Activated CD8-positive, alpha-beta memory T cell treated with anti-CD3 and anti-CD28 coated beads, Interleukin-2, amount 50 U/mL, for 48 hours (primary cell): ENCODE data around the gene SLC28A3.
A peak's percentile ranks its signal among the peaks of the same experiment; 100 is the strongest.
"Not testable (repeated sequence)": the region's sequence is repeated elsewhere in the genome, so short reads cannot be mapped to it uniquely, and the experiment has no call there.

Experiments
- DNase-seq: peaks from one replicate; pipeline ENCODE4 v3.0.0-alpha.2; 2020

Gene SLC28A3, protein sequence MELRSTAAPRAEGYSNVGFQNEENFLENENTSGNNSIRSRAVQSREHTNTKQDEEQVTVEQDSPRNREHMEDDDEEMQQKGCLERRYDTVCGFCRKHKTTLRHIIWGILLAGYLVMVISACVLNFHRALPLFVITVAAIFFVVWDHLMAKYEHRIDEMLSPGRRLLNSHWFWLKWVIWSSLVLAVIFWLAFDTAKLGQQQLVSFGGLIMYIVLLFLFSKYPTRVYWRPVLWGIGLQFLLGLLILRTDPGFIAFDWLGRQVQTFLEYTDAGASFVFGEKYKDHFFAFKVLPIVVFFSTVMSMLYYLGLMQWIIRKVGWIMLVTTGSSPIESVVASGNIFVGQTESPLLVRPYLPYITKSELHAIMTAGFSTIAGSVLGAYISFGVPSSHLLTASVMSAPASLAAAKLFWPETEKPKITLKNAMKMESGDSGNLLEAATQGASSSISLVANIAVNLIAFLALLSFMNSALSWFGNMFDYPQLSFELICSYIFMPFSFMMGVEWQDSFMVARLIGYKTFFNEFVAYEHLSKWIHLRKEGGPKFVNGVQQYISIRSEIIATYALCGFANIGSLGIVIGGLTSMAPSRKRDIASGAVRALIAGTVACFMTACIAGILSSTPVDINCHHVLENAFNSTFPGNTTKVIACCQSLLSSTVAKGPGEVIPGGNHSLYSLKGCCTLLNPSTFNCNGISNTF

DNA sequence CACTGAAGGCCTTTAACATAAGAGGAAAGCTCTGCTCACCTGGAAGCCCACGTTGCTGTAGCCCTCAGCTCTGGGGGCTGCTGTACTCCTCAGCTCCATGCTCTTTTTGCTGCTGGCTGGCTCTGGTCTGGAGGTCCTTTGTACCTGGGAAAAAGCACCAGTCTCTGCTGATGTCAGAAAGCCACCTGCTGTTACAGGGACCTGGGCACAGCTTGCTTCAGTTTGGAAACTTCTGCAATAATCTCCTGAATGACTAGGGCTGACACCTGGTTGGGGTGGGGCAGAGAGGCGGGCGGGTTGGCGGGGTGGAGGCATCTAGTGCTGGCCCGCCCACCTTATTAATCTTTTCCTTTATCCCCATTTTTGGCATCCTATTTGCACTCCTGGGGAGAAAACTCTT lies at the start of gene SLC28A3:
SLC28A3 (minus strand) TSS at position 224 of the 400 bp plus-strand sequence; CDS start at position 99, 125 bp downstream.
- DNase-seq: no peak

DNA sequence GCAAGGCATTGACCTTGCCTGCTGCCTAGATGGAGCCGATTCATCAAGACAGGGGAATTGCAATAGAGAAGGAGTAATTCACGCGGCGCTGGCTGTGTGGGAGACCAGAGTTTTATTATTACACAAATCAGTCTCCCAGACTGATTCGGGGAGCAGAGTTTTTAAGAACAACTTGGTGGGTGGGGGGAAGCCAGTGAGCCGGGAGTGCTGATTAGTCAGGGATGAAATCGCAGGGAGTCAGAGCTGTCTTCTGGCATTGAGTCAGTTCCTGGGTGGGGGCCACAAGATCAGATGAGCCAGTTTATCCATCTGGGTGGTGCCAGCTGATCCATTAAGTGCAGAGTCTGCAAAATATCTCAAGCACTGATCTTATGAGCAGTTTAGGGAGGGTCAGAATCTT lies 49.7 kb upstream of the SLC28A3 start:
- peak; percentile 55 for DNase-seq

DNA sequence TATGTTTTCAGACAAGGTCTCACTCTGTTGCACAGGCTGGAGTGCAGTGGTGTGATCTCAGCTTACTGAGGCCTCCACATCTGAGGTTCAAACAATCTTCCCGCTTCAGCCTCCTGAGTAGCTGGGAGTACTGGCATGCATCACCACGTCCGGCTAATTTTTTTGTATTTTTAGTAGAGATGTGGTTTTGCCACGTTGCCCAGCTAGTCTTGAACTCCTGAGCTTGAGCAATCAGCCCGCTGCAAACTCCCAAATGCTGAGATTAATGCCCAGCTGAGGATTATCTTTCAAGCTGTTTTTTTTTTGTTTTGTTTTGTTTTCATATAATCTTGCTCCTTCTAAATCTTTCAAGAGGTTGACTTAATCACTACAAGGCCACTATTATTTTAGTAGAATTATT lies 47.3 kb upstream of the SLC28A3 start:
- DNase-seq: no peak

GRCh38 chr9:84386753-84387152 lies 46.2 kb upstream of the SLC28A3 start:
- no peak for DNase-seq

GRCh38 chr9:84385386-84386040 lies 45.0 kb upstream of the SLC28A3 start:
- no peak for DNase-seq

GRCh38 chr9:84384617-84385016 lies 44.1 kb upstream of the SLC28A3 start:
- DNase-seq: no peak

- no peak for DNase-seq
Measured at GRCh38 chr9:84383178-84383577, 42.6 kb upstream of the SLC28A3 start.

DNA sequence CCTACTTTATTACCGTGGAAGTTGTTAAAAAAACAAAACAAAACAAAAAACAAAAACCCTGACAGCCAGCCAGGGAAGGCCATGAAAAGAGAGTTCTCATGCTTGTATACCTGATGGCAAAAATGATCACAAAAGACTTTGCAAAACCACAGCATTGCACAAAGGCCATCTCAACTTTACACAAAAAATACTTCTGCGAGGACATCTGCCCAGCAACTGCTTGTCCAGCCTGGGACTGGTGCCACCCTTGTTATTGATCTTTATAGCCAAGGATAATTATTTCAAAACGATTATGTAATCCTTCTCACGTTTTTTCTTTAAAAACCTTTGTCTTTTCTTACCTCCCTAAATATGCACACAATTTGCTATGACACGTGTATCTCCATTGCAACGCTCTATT lies 42.2 kb upstream of the SLC28A3 start:
- no peak for DNase-seq

DNA sequence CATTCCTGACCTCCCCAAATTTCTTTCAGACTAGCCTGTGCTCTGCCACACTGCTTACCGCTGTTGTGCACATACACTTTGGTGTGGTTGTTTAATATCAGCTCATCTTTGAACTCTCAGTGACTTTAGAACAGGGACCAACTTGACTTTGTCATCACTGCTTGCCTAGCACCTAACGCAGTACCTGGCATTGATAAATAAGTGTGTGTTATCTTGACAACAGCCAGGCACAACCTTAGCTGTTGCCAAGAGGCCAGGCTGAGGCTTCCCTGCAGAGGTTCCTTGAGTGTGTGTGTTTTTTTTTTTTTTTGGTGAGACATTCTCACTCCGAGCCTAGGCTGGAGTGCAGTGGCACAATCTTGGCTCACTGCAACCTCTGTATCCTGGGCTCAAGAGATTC lies 41.0 kb upstream of the SLC28A3 start:
- DNase-seq: no peak

DNA sequence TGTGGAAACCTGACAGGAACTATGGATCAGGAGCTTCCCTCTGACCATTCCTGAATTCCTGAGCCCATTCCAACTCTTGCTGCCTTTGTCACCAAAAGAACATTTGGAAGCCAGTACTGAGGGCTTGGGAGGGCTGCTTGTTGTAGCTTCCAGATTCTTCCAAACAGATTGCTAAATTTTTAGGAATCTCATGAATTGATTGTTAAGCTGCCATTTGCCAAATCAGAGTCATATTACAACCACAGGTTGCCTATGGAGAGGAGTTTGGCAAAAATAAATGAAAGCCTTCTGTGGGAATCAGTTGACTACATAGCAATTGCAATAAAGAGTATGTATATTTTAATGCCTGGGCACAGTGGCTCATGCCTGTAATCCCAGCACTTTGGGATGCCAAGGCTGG lies 39.2 kb upstream of the SLC28A3 start:
- DNase-seq: no peak

GRCh38 chr9:84375954-84376353 lies 35.4 kb upstream of the SLC28A3 start:
- no peak for DNase-seq

- DNase-seq: no peak
Measured at GRCh38 chr9:84374516-84374915, 34.0 kb upstream of the SLC28A3 start.

GRCh38 chr9:84374013-84374412 lies 33.5 kb upstream of the SLC28A3 start:
- no peak for DNase-seq

DNA sequence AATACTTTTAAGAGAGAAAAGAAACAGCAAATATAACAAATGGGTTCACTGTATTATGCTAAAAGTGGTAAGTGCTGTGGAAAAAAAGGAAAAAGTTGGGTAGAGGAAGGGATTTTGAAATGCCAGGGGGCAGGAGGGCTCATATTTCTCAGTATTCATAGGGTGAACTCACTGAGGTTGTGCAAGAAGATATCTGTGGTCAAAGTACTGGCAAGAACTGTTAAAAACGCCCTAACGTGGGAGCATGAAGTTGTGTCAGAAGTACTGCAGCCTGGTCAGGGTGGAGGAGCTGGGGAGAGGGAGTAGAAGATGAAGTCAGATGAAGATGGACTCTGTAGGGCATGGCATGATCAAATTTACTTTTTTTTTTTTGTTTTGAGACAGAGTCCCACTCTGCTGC lies 31.2 kb upstream of the SLC28A3 start:
- no peak for DNase-seq

GRCh38 chr9:84368601-84369000 lies 28.0 kb upstream of the SLC28A3 start:
- no peak for DNase-seq

GRCh38 chr9:84367726-84368125 lies 27.2 kb upstream of the SLC28A3 start:
- DNase-seq: not testable (repeated sequence)

DNA sequence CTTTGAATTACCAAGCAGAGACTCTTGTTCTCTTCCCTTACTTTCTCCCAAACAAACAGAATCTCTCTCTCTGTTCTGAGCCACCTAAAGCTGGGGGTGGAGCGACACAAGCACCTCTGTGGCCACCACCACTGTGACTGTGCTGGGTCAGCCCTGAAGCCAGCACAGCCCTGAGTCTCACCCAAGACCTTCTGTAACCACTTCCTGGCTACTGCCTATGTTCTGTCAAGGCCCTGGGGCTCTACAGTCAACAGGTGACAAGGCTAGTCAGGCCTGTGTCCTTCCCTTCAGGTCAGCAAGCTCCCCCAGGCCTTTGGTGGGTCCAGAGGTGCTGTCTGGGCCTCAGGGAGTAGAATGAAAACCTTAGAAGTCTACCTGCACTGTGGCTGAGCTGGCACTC lies 26.1 kb upstream of the SLC28A3 start:
- no peak for DNase-seq

GRCh38 chr9:84364894-84365490 lies 24.4 kb upstream of the SLC28A3 start:
- DNase-seq: not testable (repeated sequence)

DNA sequence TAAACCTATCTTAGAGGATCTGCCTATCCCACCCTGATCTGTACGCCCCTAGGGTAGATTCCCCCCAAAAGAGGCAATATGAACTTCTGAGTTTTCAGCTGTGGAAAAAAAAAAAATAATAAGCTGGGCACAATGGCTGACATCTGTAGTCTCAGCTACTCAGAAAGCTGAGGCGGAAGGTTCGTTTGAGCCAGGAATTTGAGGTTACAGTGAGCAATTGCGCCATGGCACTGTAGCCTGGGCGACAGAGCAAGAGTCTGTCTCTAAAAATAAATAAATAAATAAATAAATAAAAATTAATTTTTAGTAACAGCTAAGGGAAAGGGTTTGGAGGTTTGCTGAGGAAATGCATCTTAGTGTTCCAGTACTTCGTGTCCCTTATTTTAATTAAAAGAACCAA lies 21.1 kb upstream of the SLC28A3 start:
- DNase-seq: no peak

DNA sequence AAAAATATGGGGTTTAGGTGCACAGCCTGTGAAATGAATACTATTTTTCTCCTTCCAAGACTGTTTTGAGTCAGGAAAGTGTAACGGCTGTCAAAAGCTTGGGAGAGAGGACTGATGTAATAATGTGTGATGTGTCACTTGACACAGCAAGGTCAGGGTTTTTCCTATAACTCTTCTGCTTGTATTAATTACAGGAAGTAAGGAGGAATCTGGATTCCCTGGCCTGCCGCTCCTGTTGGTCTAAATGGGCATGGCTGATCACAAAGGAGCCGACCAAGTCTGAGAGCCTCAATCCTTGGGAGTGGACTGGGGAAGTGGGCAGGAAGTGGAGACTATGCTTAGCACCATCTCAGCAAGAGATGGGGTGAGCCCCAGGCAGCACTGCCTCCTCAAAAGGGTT lies 16.7 kb upstream of the SLC28A3 start:
- no peak for DNase-seq

GRCh38 chr9:84354035-84354434 lies 13.5 kb upstream of the SLC28A3 start:
- DNase-seq: no peak

DNA sequence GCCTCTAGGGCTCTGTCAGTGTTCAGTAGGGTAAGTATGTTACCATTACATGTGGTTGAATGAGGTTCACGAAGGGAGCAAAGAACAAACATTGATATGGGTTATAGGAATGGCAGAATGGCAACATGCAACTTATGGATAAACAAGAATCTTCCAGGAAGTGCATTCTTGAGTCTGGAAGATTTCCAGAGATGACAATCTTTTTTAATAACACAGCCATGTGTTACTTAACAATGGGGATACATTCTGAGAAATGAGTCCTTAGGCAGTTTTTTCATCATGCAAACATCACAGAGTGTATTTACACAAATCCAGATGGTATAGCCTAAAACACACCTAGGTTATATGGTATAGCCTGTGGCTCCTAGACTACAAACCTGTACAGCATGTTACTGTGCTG lies 9.1 kb upstream of the SLC28A3 start:
- no peak for DNase-seq

- no peak for DNase-seq
Measured at GRCh38 chr9:84343111-84343521, 2.6 kb upstream of the SLC28A3 start.

DNA sequence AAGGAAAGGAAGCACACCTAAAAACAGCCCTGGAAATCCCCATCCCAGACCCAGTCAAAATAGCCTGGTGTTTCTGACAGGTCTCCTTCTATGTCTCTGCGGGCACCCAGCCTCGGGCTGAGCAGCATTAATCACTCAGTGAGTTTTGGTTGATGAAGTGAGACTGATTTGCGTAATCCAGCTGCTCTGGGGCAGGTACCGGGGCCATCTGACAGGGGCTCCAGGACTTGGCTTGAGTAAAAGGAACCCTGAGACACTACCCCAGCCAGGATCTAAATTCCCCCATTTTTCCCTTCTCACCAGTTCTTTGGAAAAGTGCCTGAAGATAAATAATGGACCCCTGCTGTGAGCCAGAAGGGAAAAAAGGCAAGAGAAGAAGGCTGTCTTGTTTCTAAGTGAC lies 596 bp downstream of the SLC28A3 start:
- no peak for DNase-seq
